Measurements from ENCODE around the gene C17orf113.

- TF ChIP-seq GATA2 (IDR thresholded peaks at IDR 0.05; ENCODE audit: low read depth, low read length) (no peak), GATA3 (IDR thresholded peaks at IDR 0.05; ENCODE audit: low read depth, low read length) (no peak)
Observed at GRCh38 chr17:42096360-42097111, 46.1 kb upstream of the C17orf113 start.

Data from SH-SY5Y (cell line).